ENCODE measurements around the gene DNLZ. TPM values are rescaled to one million over a fixed set of nuclear protein-coding genes. Genes with fewer than 3 reads are reported as not detected.
A peak's percentile ranks its signal among the peaks of the same experiment; 100 is the strongest.

DNLZ gene
- total and polyA plus RNA-seq, 2 of the 4 experiments (the other 2 are of a cell fraction), result 2.0 to 11.4 TPM

DNA sequence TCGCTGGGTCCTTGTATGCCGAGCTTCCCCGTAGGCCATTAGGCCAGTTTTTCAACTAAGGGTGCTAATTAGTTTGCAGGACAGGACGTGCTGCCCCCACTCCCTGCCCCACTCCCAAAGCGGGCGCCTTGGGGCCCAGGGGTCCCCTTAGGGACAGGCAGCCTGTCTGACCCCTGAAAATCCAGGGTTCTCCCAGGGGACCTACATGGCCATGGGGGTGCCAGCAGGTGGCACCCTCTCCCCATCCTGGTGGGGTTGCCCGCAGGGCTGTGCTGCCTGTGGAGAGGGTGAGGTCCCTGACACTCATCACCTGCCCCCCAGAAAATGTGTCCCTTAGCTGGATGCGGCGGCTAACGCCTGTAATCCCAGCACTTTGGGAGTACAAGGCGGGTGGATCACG, 51.1 kb downstream of the DNLZ start:
- Histone ChIP-seq H4K20me1 (ENCODE audit: insufficient read depth, low read length) (no peaks in the 10 kb centered on the region), H3K23ac (ENCODE audit: low read depth, low read length) (no peak overlapping the region), H3K27me3 (ENCODE audit: control insufficient read depth, insufficient read depth, low read length) (no peaks in the 10 kb centered on the region), H2AK5ac (ENCODE audit: low read depth, low read length) (0 out of 2 replicates have a peak overlapping the region, but pooled peaks have one; percentile 46), H3K4me1 (ENCODE audit: control insufficient read depth, insufficient read depth, low read length) (peaks cover 3% of the 10 kb centered on the region; the same call in 1 of the 2 replicates), H3K36me3 (ENCODE audit: control insufficient read depth, insufficient read depth, low read length) (no peaks in the 10 kb centered on the region), H4K8ac (ENCODE audit: low read depth in 2 of 2, low read length in 2 of 2) (no peak overlapping the region), H3K4me2 (ENCODE audit: low read depth, low read length) (no peak overlapping the region), H3K4me3 (ENCODE audit: insufficient read depth, low read depth, low read length) (no peak overlapping the region), H3K56ac (ENCODE audit: extremely low read depth, insufficient read depth, low read length) (no peak overlapping the region), H2AFZ (replicated peaks; ENCODE audit: low read length, poor library complexity) (peak overlapping the region; percentile 72), H4K91ac (ENCODE audit: insufficient read depth, low read depth, low read length) (no peak overlapping the region), H3K18ac (ENCODE audit: low read depth, low read length) (no peak overlapping the region), H3K9me3 (ENCODE audit: control insufficient read depth, insufficient read depth, low read length) (peaks cover 15% of the 10 kb centered on the region), H3K14ac (replicated peaks; ENCODE audit: low read depth, low read length) (no peak overlapping the region), H4K5ac (ENCODE audit: low read depth, low read length) (no peak overlapping the region), H2BK20ac (ENCODE audit: low read depth, low read length) (no peak overlapping the region), H3K9me1 (ENCODE audit: insufficient read depth, low read length) (peaks cover 6% of the 10 kb centered on the region), H2BK5ac (ENCODE audit: low read depth, low read length, poor library complexity, severe bottlenecking) (no peak overlapping the region), H2BK120ac (ENCODE audit: low read depth, low read length) (no peak overlapping the region), H2AK9ac (replicated peaks; ENCODE audit: low read depth, low read length, poor library complexity) (peak overlapping the region; percentile 65), H3K27ac (ENCODE audit: insufficient read depth, low read length) (no peak overlapping the region), H3K79me1 (ENCODE audit: low read depth in 1 of 2, low read length in 2 of 2) (no peaks in the 10 kb centered on the region), H2BK15ac (ENCODE audit: low read depth, low read length) (no peak overlapping the region), H3K9ac (ENCODE audit: low read depth, low read length) (no peak overlapping the region), H3K4ac (ENCODE audit: low read depth, low read length) (no peak overlapping the region)
- DNase-seq (peak; percentile 58), ATAC-seq (ENCODE audit: low read depth) (peak; percentile 94)
- ChIA-PET POLR2A (ENCODE audit: unreplicated experiment) (interaction anchor here (0.6 kb wide), 1 partner anchor 51 kb away, joined by 3 read pairs; no protein-coding TSS in a partner anchor), CTCF (interaction anchor here (0.6 to 1.6 kb wide), 8 partner anchors 11 to 200 kb away, joined by 3 to 5 read pairs (median 3); no protein-coding TSS in a partner anchor)
- intact Hi-C loops (cut with micrococcal nuclease), result loop anchor here (1.0 kb wide), 3 partner anchors 27 to 88 kb away; partner anchors contain the start of genes DNLZ and SNAPC4
- dilution Hi-C loops (cut with HindIII; ENCODE audit: low sequenced_read_pairs, unreplicated experiment), result no loop called here
- no TSS peak for BruUV-seq (replicated peaks)
- in situ Hi-C loops (cut with MboI; ENCODE audit: low sequenced_read_pairs), result no loop called here
- no peak for TF ChIP-seq RFX5 (IDR thresholded peaks at IDR 0.05; ENCODE audit: low read depth, low read length)
- no peak for TF ChIP-seq BHLHE40 (IDR thresholded peaks at IDR 0.05; ENCODE audit: low read depth, low read length)
- TF ChIP-seq, protein P1, sequence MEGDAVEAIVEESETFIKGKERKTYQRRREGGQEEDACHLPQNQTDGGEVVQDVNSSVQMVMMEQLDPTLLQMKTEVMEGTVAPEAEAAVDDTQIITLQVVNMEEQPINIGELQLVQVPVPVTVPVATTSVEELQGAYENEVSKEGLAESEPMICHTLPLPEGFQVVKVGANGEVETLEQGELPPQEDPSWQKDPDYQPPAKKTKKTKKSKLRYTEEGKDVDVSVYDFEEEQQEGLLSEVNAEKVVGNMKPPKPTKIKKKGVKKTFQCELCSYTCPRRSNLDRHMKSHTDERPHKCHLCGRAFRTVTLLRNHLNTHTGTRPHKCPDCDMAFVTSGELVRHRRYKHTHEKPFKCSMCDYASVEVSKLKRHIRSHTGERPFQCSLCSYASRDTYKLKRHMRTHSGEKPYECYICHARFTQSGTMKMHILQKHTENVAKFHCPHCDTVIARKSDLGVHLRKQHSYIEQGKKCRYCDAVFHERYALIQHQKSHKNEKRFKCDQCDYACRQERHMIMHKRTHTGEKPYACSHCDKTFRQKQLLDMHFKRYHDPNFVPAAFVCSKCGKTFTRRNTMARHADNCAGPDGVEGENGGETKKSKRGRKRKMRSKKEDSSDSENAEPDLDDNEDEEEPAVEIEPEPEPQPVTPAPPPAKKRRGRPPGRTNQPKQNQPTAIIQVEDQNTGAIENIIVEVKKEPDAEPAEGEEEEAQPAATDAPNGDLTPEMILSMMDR (conservative IDR thresholded peaks at IDR 0.05; ENCODE audit: low read depth, low read length), result peak; percentile 89
- peak; percentile 60; the same call in 1 of the 2 replicates for TF ChIP-seq MAZ (IDR thresholded peaks at IDR 0.05; ENCODE audit: borderline replicate concordance, low read depth, low read length)
- peak; percentile 86 for TF ChIP-seq SMC3 (IDR thresholded peaks at IDR 0.05; ENCODE audit: low read depth, low read length)
- TF ChIP-seq RAD21 (IDR thresholded peaks at IDR 0.05; ENCODE audit: low read length), result peak; percentile 92
- 40% methylated on average over 4 of the region's 12 CpGs; no CpG with 5 or more reads in 1 of the 2 experiments for WGBS, 2 experiments (ENCODE audit: extremely low coverage in 2 of 2, insufficient read length in 1 of 2)
